ENCODE measurements around the gene OSBPL3. TPM values are rescaled to one million over a fixed set of nuclear protein-coding genes. Genes with fewer than 3 reads are reported as not detected.

OSBPL3 gene
- total RNA-seq, 1 experiment from 2014 or later = 8.6 TPM

DNA sequence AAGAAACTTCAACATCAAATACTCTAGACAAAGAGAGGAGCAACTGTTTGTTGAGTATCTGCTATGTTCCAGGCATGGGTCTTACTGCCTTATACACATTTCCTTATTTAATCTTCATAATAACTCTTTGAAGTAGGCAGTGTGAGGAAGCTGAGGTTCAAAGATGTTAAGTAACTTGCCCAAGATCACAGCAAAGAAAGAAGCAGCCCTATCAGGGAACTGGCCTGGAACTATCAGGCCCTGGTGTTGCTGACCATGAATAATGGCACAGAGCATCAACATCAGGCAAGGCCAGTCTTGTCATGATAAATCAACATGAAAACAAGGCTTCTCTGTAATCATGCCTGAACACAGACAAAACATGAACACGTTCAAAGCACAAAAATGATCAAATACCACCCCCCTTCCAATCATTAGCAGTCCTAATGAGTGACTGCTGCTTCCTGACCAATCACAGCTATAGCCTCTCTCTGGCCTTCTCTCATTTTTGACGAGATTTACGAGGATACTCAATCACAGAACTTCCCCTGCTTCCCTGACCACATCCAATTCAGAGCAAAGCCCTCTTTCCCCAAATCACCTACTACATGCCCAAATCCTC is 225.0 kb downstream of the OSBPL3 start:
- no peak for TF ChIP-seq CTCF (conservative IDR thresholded peaks at IDR 0.05)
- H3K4me1 ChIP-seq (ENCODE audit: insufficient read depth, low read length) = peaks cover 3% of the 10 kb centered on the region; the same call in 1 of the 2 replicates
- H2AFZ ChIP-seq (ENCODE audit: low read length) = no peak overlapping the region
- H4K20me1 ChIP-seq (ENCODE audit: control insufficient read depth, insufficient read depth, insufficient read length) = no peaks in the 10 kb centered on the region
- no peak overlapping the region for H3K56ac ChIP-seq (ENCODE audit: insufficient read length, low read depth, low read length)
- H3K23me2 ChIP-seq (ENCODE audit: insufficient read length, low read depth, low read length, poor library complexity, severe bottlenecking) = peaks cover 12% of the 10 kb centered on the region
- H3K4me3 Mint-ChIP-seq = no peak overlapping the region; a peak in 1 of 5 replicates
- no peak for DNase-seq
- no peak overlapping the region for H2BK12ac ChIP-seq (ENCODE audit: insufficient read length, low read depth, low read length)
- H3T11ph ChIP-seq (ENCODE audit: low read length) = no peak overlapping the region
- no peak overlapping the region for H3K4me2 ChIP-seq (ENCODE audit: insufficient read depth, insufficient read length, low read length)
- no peak overlapping the region for H3K27ac Mint-ChIP-seq
- H3K27ac ChIP-seq (ENCODE audit: insufficient read length, low read depth, low read length) = no peak overlapping the region
- H3K18ac ChIP-seq (ENCODE audit: insufficient read length, low read depth, low read length) = no peak overlapping the region
- no peaks in the 10 kb centered on the region for H3K36me3 Mint-ChIP-seq (ENCODE audit: insufficient read depth in 1 of 3, low read depth in 3 of 3)
- no peak overlapping the region for H2BK120ac ChIP-seq (ENCODE audit: low read depth, low read length, poor library complexity, severe bottlenecking)
- H2BK20ac ChIP-seq (ENCODE audit: low read depth, low read length, poor library complexity, severe bottlenecking) = no peak overlapping the region
- H3K14ac ChIP-seq (ENCODE audit: insufficient read depth, low read length) = no peak overlapping the region
- H3K79me1 ChIP-seq (ENCODE audit: insufficient read depth, low read depth, low read length, poor library complexity, severe bottlenecking) = no peaks in the 10 kb centered on the region
- H4K5ac ChIP-seq (ENCODE audit: insufficient read length, low read depth, low read length) = no peak overlapping the region
- no peak overlapping the region for H2BK5ac ChIP-seq (ENCODE audit: insufficient read length, low read length)
- no CpG with 5 or more reads among the region's 3 CpGs for WGBS (ENCODE audit: extremely low coverage, insufficient read length, low lambda C conversion rate)
- H3K4ac ChIP-seq (ENCODE audit: low read depth, low read length) = no peak overlapping the region
- H2BK15ac ChIP-seq (ENCODE audit: low read depth, low read length) = no peak overlapping the region
- H4K91ac ChIP-seq (ENCODE audit: insufficient read length, low read depth, low read length) = no peak overlapping the region
- H4K8ac ChIP-seq (replicated peaks; ENCODE audit: insufficient read length, low read depth, low read length) = no peak overlapping the region
- H3K23ac ChIP-seq (ENCODE audit: insufficient read length, low read depth, low read length) = no peak overlapping the region
- peaks cover 26% of the 10 kb centered on the region; the same call in 1 of the 2 replicates for H3K27me3 ChIP-seq (ENCODE audit: insufficient read depth, low read length)
- H3K9me3 ChIP-seq (ENCODE audit: control insufficient read depth, low read depth, low read length) = no peaks in the 10 kb centered on the region
- H2AK5ac ChIP-seq (ENCODE audit: insufficient read length, low read length) = no peak overlapping the region
- H3K4me1 Mint-ChIP-seq = peaks cover 20 to 30% of the 10 kb centered on the region in 2 experiments
- H3K9me3 Mint-ChIP-seq = no peaks in the 10 kb centered on the region
- no peak overlapping the region for H3K9ac ChIP-seq (ENCODE audit: extremely low read depth, insufficient read length, low read length)
- peaks cover 58% of the 10 kb centered on the region for H3K27me3 Mint-ChIP-seq (ENCODE audit: low read depth)
- no peaks in the 10 kb centered on the region for H3K79me2 ChIP-seq (ENCODE audit: insufficient read depth, low read length)

All from H9 (cell line).